Activated T-cell treated with anti-CD3 and anti-CD28 coated beads for 24 hours (primary cell): Measurements from ENCODE around the gene ATP8B4.

ENCODE experiments used
- DNase-seq: peaks from one replicate; pipeline ENCODE4 v3.0.0-alpha.2; 2020; ENCODE audit warnings: low read depth

The ATP8B4 gene

DNA sequence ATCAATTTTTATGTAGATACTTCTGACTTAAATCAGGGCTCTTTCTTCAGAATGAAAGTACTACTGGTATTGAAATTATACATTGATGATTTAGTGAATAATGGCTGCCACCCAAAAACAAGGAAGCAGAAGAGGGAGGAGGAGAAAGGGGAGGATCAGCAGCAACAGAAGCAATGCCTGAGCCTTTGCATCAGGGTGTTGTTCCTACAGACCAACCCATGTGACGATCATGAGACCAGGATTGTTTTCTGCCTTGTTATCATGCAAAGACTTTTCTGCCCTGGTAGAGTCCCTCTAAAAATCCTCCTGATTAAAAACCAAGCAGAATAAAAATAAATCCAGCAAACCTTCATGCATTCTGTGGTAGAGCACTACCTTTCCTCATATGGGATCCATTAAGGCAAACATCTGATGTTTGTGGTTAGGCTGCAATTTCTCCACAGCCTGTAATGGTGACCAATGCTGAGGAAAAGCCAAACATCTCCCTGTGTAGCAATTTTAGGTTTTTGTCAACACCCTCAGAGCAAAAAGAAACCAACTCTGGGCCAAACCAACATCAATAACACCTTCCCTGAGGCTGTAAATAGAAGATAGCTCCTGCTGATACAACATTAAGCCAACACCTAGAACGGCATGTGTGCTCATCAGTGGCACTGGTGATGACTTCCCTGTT, 191.7 kb downstream of the ATP8B4 start:
- no peak for DNase-seq

DNA sequence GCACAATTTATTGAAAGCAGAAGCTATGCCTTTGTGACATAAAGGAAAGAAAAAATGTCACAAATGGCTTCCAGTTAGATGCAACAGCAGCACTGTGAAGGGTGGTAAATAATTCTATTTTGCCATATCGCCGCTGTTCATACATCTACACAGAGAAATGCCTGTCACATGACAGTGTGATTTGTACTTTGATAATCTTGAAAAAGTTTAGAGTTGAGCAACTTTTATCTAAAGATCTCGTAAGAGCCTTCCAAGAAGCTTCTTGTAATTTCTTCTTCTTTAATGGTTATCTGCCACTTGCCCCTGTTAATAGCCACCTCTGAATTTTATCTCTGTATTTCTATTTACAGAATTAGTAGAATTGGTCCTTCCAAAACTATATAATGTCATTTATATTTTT, 192.3 kb downstream of the ATP8B4 start:
- DNase-seq, result no peak

DNA sequence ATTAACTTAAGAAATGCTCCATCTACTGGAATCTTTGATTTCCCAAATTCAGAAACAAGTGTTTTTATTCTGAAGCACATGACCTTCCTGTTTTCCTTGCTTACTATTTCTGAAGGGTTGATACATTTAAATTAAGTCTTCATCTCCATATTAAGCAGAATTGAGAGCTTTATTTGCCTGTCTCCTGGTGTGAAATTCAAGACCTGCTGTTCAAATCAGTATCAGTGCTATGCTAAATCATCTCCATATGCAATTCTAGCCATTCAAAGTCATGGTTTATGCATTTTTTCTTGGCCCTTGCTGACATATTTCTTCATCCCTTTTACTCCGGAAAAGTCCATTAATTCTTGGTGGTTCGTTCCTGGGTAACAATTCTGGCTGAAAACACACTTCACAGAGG, 195.4 kb downstream of the ATP8B4 start:
- DNase-seq, result no peak

GRCh38 chr15:49919034-49919433, 200.0 kb downstream of the ATP8B4 start:
- DNase-seq, result no peak

GRCh38 chr15:49918121-49918520, 200.9 kb downstream of the ATP8B4 start:
- DNase-seq, result no peak

GRCh38 chr15:49916998-49917397, 202.0 kb downstream of the ATP8B4 start:
- no peak for DNase-seq

- DNase-seq, result no peak
Observed at GRCh38 chr15:49915822-49916221, 203.2 kb downstream of the ATP8B4 start.

DNA sequence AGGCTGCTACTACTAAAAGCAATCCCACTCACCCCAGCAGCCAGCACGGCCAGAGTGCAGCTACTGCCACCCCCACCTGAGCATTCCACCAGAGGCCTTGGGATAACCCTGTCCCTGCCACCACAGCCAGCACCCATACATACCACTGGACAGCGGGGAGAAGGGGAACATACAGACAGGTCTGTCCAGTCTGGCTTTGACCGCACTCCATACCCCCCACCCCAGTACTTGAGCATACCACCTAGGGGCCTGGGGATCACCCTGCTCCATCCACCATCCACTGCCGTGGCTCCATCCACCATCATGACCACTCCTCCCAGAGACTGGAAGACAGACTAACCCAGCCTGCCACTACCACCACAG, 210.1 kb downstream of the ATP8B4 start:
- DNase-seq, result no peak

DNA sequence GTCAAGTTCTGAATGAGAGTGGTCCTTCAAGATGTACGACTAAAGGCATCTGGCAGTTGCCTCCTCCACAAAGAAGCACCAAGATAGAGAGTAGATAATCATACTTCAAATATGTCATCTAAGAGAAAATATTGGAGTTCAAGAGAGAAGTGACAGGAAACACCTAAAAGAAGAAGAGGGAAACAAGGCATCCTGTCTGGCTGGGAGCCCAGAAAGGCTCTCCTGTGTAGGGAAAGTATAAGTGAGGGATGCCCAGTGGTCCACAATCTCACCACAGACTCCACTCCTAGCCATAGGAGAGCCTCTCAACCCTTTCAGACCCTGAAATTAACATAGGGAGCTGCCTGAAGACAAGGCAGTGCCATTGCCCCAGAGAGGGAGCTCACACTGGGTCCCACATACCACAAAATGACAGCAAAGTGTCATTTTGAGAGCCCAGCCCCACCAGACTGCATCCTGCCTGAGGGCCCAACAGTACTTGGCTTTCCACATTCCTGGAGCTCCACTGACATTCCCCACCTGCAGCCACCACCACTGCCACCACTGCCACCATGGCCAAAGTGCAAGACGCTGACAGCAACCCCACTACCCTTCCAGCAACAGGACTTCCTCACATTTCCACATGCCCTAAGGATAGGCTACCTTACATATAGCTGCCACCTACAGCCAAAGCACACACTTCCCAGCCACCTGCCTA, 210.6 kb downstream of the ATP8B4 start:
- no peak for DNase-seq

- DNase-seq, result no peak
Observed at GRCh38 chr15:49906966-49907365, 212.1 kb downstream of the ATP8B4 start.

DNA sequence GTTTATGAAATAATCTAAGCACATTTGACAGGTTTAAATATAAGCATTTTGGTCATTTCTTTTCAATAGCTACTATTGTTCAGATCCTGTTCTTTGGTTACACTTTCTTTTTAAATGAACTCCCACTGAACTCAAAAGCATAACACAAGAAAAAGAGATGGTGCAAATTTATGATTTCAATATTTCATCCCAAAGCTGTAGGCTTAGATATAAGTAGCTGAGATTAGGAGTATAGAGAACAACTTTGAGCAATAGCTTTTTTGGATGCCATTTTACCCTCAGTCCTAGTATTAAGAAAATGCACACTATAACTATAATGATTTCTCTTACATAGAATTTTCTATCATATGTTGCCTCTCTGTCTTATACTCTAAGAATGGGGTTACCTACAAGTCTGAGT, 213.8 kb downstream of the ATP8B4 start:
- no peak for DNase-seq

GRCh38 chr15:49904296-49904695, 214.7 kb downstream of the ATP8B4 start:
- DNase-seq, result no peak

- DNase-seq, result no peak
Observed at GRCh38 chr15:49902685-49903501, 216.1 kb downstream of the ATP8B4 start.

DNA sequence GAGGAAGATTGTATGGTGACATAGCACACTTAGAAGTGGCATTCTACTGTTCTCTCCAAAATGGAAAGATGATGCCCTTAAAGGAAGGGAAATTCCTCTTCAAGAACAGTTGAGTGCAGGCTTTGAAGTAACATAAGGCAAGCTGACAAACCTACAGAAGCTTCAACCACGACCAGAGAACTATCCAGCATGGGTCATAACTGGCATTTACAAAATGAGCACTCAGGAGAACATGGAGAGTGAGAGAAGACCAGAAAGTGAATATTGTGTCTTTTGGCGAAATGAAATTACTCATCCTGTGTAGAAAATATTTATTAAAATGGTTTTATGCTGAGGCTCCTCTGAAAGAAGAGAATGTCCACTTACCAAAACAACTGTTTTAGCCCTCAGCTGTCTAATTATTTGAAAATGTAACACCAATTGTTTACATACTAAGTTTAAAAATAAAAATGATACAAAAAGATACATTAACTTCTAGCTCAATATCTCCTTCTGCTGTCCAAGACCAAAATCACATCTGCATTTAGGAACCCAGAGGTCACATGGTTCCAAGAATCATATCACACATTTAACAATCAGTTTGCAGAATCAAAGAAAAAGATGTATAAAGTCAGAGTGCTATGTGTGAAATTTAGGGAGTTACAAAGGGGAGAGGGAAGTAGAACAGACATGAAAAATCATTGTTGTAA, 216.9 kb downstream of the ATP8B4 start:
- no peak for DNase-seq

DNA sequence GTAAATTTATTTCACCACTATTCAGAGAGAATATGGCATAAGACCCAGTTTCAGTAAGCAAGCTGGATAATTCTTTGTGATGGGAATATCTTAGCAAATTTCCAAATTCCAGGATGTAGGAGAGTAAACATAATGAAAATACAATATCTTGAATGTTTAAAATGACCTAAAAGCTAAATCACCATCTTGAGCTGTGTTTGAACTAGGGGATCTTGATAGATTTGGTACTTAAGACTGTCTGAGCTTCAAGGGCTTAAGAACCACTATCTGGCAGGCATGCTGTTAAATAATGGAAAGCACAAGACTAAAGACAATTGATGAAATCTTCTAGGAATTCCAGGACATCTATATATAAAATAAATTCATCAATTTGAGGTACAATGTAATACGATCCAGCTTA, 217.7 kb downstream of the ATP8B4 start:
- DNase-seq, result no peak

- DNase-seq, result no peak
Observed at GRCh38 chr15:49900903-49901235, 218.2 kb downstream of the ATP8B4 start.

GRCh38 chr15:49900006-49900902, 218.8 kb downstream of the ATP8B4 start:
- DNase-seq, result no peak

- no peak for DNase-seq
Observed at GRCh38 chr15:49898575-49899283, 220.3 kb downstream of the ATP8B4 start.

DNA sequence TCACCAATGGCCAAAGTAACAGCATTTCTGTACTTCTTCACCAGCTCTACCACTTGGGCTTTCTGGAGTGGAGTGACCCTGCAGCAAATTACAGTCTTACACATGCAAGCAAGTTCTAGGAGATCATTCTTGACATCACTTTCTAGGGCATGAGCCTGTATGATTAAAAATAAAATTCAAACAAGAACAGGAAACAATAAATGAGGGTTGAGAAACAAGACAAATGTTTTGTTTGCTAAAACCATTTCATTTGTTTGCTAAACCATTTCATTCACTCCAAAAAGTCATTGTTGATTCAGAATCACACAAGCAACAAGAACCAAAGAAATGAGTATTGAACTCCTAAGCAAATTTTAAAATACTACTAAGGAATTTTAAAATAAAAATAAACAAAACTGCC, 220.9 kb downstream of the ATP8B4 start:
- DNase-seq, result no peak

DNA sequence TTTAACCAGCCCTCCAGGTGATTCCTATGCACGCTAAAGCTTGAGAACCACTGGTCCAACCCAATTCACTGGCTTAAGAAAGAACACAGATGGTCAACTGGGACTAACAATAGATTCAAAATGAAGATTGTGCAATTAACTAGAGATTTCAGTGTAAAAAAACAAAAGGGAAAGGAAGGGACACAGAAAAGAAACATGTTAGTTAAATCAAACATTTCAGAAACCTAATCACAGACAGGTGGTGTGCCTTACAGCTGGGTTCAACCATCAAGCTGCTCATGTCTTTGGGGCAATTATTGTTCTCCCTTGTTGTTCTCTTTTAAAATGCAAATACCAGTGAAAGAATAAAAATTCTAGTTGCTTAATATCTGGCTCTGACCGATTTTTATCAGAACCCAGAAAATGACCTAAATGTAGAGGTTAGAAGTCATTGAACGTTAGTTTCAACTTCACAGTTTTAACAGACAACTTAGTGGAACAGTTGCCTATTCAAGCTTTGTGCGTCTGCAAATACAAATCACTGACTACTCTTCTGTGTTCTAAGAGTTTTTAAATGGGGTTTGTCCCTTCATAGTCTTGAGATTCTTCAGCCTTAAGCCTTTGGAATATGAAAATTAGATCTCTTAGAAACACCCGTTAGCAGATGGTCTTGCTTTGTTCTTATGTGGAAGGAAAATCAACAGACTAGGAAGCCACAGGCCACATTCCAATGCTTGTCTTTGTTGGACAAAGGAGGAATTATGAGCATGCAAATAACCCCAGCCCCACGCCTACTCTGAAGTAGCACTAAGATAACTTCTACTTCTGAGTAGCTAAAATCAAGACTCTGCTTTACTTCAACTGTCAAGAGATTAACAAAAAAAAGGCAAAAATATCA, 223.4 kb downstream of the ATP8B4 start:
- no peak for DNase-seq
